Colonic mucosa (tissue), 4 donors: ENCODE measurements around the gene DYSF. TPM values are rescaled to one million over a fixed set of nuclear protein-coding genes. Genes with fewer than 3 reads are reported as not detected.

Experiments
- DNase-seq: peaks from one replicate; pipeline ENCODE4 v3.0.0-alpha.2; 2020
- H3K27ac ChIP-seq: fragments of 200-600 bp; one replicate; pipeline ENCODE4 v1.8.0; 2021
- H3K27me3 ChIP-seq: fragments of 200-600 bp; one replicate; pipeline ENCODE4 v1.8.0; 2021
- H3K36me3 ChIP-seq: fragments of 200-600 bp; one replicate; pipeline ENCODE4 v1.8.0; 2021
- H3K4me1 ChIP-seq: fragments of 200-600 bp; one replicate; pipeline ENCODE4 v1.8.0; 2021; ENCODE audit warnings: mild to moderate bottlenecking
- H3K4me3 ChIP-seq: fragments of 200-600 bp; one replicate; pipeline ENCODE4 v1.8.0; 2021
- H3K9ac ChIP-seq, 2 donors: one replicate each; pipeline ENCODE4 v1.7.0; 2013; ENCODE audit warnings: control low read depth in 2 of 2, low read depth in 2 of 2, low read length in 2 of 2
- H3K9me3 ChIP-seq: fragments of 200-600 bp; one replicate; pipeline ENCODE4 v1.8.0; 2021
- CTCF ChIP-seq: fragments of 200-600 bp; IDR thresholded peaks from one replicate; pipeline ENCODE4 v1.8.0; 2022; ENCODE audit warnings: antibody characterized with exemption, mild to moderate bottlenecking
- intact Hi-C: fragments of 100-400 bp; cut with DNase I; formaldehyde crosslinking; loops from one replicate; pipeline ENCODE4 v1.14.1; 2022
- total RNA-seq, 2 donors: library from RNA; stranded (reverse); fragmentation: NEBNext Ultra II Directional in 1 of 2; extraction: Animal tissue kit (Norgen Biotek cat#: 25700) in 1 of 2; gene quantifications; one replicate each; pipeline ENCODE4 v1.2.1, GENCODE V29; 2021
- donor health status: healthy.
- donor health status: DM: no; HTN: no; CAD: no.
- donor health status: DM: no; HTN: no; CAD: no.

Gene DYSF
- total RNA-seq, 2 donors from 2014 or later: 2.4 to 7.5 TPM

GRCh38 chr2:71530641-71531332, 77.4 kb downstream of the DYSF start:
- Histone ChIP-seq H3K4me1 (no peaks in the 10 kb centered on the region), H3K9ac (no peak overlapping the region), H3K27ac (no peak overlapping the region), H3K9me3 (no peaks in the 10 kb centered on the region), H3K4me3 (no peak overlapping the region), H3K36me3 (no peaks in the 10 kb centered on the region), H3K27me3 (no peaks in the 10 kb centered on the region)
- intact Hi-C loops: no loop called here
- TF ChIP-seq CTCF: peak; percentile 55
- no peak for DNase-seq

DNA sequence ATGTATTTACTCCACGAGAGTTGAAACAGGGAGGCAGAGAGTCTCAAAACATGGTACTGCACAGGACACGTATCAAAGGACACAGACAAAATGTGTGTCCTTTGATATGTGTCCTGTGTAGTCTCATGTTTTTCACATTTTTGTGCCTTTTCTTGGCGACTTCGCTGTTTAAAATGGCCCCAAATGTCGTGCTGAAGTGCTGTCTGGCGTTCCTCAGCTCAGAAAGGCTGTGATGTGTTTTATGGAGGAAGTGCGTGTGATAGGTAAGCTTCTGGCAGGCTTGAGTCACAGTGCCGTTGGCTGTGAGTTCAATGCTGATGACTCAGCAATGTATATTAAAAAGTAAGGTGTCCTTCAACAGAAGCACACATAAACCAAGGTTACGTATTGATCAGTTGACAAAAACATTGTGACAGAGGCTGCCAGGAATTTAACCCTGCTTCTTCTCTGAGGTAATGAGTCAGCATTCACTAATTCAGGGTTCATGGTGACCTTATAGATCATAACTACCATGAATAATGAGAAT, 78.2 kb downstream of the DYSF start:
- DNase-seq: no peak
- Histone ChIP-seq H3K9me3 (no peaks in the 10 kb centered on the region), H3K9ac (no peak overlapping the region), H3K36me3 (no peaks in the 10 kb centered on the region), H3K4me1 (no peaks in the 10 kb centered on the region), H3K27ac (no peak overlapping the region), H3K4me3 (no peak overlapping the region), H3K27me3 (no peaks in the 10 kb centered on the region)
- intact Hi-C loops: no loop called here
- no peak for TF ChIP-seq CTCF

DNA sequence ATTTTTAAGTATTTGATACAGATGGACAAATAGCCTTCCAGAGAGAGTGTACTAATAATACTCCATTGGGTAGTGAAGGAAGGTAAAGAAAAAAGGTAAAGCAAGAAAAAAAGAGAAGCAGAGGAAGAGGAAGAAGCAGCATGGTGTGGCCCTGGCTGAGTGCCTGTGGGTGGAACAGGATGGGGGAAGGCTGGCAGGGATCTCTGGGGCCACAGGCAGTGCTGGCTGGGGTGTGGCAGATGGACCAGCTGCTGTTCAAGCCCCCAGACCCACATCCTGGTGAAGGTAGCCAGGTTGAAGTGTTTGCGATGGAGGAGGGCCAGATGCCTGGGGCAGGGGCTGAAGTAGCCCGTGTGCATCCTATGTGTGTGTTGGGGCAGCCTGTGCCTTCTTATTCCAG, 79.0 kb downstream of the DYSF start:
- TF ChIP-seq CTCF: no peak
- Histone ChIP-seq H3K27me3 (no peaks in the 10 kb centered on the region), H3K4me1 (no peaks in the 10 kb centered on the region), H3K27ac (no peak overlapping the region), H3K36me3 (no peaks in the 10 kb centered on the region), H3K4me3 (no peak overlapping the region), H3K9me3 (no peaks in the 10 kb centered on the region), H3K9ac (no peak overlapping the region)
- intact Hi-C loops: no loop called here
- DNase-seq: no peak

DNA sequence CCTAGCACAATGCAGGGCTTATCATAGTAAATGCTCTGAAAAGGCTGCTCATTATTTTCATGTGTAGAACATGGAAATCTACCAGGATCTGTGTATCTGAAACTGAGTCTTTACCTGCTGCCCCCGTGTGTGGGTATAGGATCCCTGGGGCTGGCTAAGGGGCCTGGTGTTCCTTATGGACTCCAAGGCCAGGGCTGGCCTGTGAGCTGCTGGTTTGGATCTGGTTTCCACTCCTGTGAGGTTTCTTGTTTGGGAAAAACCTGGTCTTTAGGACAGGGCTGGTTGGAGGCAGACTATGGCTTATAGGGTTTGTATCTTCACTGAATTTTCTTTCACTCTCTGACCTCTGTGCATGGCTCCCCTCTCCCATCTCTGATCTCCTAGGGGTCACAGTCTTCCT, 80.8 kb downstream of the DYSF start:
- Histone ChIP-seq H3K36me3 (no peaks in the 10 kb centered on the region), H3K4me1 (no peaks in the 10 kb centered on the region), H3K27ac (no peak overlapping the region), H3K27me3 (no peaks in the 10 kb centered on the region), H3K9me3 (no peaks in the 10 kb centered on the region), H3K9ac (no peak overlapping the region), H3K4me3 (no peak overlapping the region)
- DNase-seq: no peak
- TF ChIP-seq CTCF: no peak
- intact Hi-C loops: no loop called here

- intact Hi-C loops: no loop called here
- Histone ChIP-seq H3K9ac (no peak overlapping the region), H3K4me3 (no peak overlapping the region), H3K27me3 (no peaks in the 10 kb centered on the region), H3K4me1 (no peaks in the 10 kb centered on the region), H3K27ac (no peak overlapping the region), H3K36me3 (no peaks in the 10 kb centered on the region), H3K9me3 (no peaks in the 10 kb centered on the region)
- DNase-seq: no peak
- no peak for TF ChIP-seq CTCF
Measured at GRCh38 chr2:71534826-71535225, 81.5 kb downstream of the DYSF start.
